Measurements from ENCODE around the gene ELMO1.

GRCh38 chr7:36923185-36923584, 525.5 kb downstream of the ELMO1 start:
- TF ChIP-seq POLR2A (IDR thresholded peaks at IDR 0.05; ENCODE audit: low read length) (no peak), GATA1 (IDR thresholded peaks at IDR 0.05; ENCODE audit: low read depth, low read length) (no peak)
